ENCODE results near the gene FLT1.

GRCh38 chr13:28297341-28297740 lies 197.6 kb downstream of the FLT1 start:
- TF ChIP-seq ZNF384 (IDR thresholded peaks at IDR 0.05) = no peak
- no peak for TF ChIP-seq BHLHE40 (IDR thresholded peaks at IDR 0.05; ENCODE audit: borderline replicate concordance)
- TF ChIP-seq FOXM1 (IDR thresholded peaks at IDR 0.05; ENCODE audit: borderline replicate concordance) = no peak
- no peak for TF ChIP-seq TARDBP (IDR thresholded peaks at IDR 0.05)
- TF ChIP-seq ARNT (IDR thresholded peaks at IDR 0.05) = no peak
- TF ChIP-seq ELF4 (IDR thresholded peaks at IDR 0.05) = no peak
- no peak for TF ChIP-seq PKNOX1 (IDR thresholded peaks at IDR 0.05)
- TF ChIP-seq SP1 (IDR thresholded peaks at IDR 0.05) = no peak
- TF ChIP-seq FOXA1 (IDR thresholded peaks at IDR 0.05) = no peak
- no peak for TF ChIP-seq SUZ12 (IDR thresholded peaks at IDR 0.05)
- no peak for TF ChIP-seq FOXK2 (IDR thresholded peaks at IDR 0.05)
- TF ChIP-seq CTBP1 (IDR thresholded peaks at IDR 0.05; ENCODE audit: borderline replicate concordance) = no peak
- no peak for TF ChIP-seq L3MBTL2 (conservative IDR thresholded peaks at IDR 0.05)
- no peak for TF ChIP-seq NFRKB (IDR thresholded peaks at IDR 0.05)
